Stimulated activated CD4-positive, alpha-beta T cell treated with anti-CD3 and anti-CD28 coated beads, Interleukin-15, amount 100 ng/mL, for 1 hour (primary cell): ENCODE results near the gene ANKRD11.
"Not testable (repeated sequence)": the region's sequence is repeated elsewhere in the genome, so short reads cannot be mapped to it uniquely, and the experiment has no call there.

Experiments
- DNase-seq, 2 donors: peaks; one replicate each; pipeline ENCODE4 v3.0.0-alpha.2; 2020; ENCODE audit warnings: low read depth in 1 of 2, low spot score in 1 of 2

The ANKRD11 gene

DNA sequence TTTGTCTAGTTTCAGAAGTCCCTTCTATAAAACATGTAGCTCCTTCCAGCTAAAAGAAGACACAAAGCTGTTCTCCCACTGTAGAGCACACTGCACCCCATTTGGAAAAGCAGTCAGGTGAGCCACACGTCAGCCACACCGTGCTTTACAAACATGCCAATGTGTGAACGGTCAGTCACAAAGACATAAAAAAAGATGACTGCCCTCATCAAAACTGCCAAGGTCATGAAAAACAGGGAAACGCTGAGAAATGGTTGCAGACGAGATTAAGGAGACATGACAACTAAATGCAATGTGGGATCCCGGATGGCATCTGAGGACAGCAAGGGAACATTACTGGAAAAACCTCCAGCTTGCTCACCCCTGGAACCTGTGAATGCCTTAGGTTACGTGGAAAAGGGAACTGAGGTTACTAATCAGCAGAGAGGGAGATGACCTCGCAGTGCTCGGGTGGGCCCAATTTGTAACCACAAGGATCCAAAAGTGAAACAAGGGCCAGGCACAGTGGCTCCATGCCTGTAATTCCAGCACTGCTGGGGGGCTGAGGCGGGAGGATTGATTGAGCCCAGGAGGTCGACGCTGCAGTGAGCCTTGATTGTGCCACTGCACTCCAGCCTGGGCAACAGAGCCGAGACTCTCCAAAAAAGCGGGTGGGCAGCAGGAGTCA, 8.1 kb downstream of the ANKRD11 start:
- DNase-seq, result no peak

DNA sequence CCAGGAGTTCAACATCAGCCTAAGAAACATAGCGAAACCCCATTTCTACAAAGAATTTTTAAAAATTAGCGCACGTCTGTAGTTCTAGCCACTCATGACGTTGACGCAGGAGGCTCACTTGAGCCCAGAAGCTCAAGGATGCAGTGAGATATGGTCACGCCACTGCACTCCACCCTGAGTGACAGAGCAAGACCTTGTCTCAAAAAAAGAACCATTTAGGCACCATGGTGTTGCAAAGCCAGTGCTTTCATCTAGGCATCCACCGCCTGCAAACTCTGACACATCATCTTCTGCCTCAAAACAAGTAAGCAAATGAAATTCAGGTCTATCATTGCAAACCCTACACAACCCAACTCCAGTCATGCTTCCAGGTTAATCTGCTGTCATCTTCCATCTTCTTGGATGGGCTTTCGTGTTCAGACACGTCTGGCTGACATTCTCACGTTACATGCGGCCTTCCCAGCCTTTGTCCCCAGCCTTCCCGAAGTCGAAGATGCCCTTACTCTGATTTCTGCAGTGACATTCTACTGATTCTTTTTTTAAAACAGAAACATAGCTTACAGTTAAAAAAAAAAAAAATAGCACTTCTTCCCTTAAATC, 8.9 kb downstream of the ANKRD11 start:
- DNase-seq, result no peak

DNA sequence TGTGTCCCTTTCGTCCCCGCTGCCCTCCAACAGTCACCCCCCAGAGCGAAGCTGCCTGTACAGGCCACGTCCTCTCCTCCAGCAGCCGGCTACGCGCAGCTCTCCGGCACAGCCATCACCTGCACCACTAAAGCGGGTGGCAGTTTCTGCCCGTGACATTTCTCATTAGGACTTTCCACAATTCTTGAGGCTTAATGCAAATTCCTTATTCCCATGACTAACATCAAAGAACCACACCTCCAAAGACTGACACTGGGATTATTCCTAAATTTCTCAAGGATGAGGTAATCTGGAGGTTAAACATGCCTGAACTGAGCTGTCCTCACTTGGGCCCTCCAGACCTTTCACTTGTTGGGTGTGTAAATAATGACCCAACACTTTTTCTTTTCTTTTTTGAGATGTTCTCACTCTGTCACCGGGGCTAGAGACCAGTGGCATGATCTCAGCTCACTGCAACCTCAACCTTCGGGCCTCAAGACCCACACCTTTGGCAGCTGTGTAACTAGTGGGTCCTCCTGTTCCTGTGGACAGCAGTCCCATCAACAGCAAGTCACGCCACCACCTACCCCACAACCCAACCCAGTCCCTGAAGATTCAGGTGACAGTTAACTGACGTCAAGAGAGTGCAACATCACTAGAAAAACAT, 11.7 kb downstream of the ANKRD11 start:
- DNase-seq, result no peak

- DNase-seq, result no peak
Measured at GRCh38 chr16:89476811-89477261, 13.5 kb downstream of the ANKRD11 start.

DNA sequence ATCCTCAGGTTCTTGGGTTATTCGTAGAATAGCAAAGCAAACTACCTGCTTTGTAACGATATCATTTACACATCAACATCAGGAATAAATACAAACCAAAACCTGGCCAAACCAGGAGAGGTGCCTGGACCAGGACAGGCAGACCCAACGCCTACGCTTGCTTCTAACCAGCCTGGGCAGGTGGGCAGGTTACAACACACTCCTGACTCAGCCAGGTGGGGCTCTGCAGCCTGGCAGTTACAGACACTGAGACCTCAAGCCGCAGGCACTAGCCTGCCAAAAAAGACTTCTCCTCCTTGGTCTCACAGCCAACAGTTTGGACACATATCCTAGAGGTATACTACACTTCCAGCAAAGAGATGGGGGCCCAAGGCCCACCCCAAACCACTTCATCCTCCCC, 14.0 kb downstream of the ANKRD11 start:
- DNase-seq, result no peak

DNA sequence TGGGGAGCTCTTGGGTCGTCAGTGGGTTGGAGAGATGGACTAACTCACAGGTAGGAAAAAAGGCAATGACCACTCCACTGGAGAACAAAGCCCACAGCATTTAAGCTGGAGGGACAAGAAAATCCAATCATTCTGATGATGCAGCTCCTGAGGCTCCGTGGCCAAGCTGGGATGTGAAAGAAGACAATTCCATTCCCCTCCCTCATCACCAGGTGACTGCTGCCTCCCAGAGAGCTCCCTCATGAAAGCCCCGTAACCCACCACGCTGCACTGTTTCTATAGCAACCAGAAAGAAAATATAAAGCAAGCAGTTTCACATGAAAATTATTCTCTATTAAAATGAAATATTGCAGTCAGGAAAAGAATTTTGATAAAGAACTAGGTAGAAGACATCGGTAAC, 15.2 kb downstream of the ANKRD11 start:
- no peak for DNase-seq

DNA sequence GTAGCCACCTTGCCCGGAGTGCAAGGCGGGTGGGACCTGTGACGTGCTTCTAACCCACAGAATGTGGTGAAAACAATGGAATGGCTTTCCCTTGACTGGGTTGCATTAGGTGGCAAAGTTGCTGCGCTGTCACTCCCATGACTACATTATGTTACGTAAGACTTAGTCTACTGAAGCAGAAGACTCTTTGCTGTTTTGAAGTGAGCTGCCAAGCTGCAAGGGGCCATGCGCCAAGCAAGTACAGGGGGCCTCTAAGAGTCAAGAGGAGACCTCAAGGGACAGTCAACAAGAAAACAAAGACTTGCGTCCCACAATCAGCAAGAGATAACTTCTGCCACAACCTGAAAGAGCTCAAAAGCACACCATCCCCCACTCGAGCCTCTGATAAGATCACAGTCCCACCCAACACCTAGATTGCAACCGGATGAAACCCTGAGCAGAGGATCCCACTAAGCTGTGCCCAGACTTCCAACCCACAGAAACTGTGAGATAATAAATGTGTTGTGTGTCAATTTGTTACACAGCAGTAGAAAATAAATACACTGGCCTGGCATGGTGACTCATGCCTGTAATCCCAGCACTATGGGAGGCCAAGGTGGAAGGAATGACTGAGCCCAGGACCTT, 16.5 kb downstream of the ANKRD11 start:
- DNase-seq, result no peak

GRCh38 chr16:89473136-89473712, 17.1 kb downstream of the ANKRD11 start:
- DNase-seq, result no peak

DNA sequence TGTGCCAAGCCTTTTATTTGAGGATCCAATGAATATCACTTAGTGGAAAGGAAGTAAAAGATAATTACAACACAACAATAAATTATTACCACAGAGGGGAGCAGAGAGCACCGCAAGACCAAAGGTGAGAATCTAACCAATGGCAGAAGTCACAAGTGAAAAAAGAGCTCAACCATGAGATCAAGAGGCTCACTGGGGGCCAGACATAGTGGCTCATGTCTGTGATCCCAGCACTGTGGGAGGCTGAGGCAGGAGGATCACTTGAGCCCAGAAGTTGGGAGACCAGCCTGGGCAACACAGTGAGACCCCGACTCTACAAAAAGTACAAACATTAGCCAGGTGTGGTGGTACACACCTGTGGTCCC, 17.7 kb downstream of the ANKRD11 start:
- no peak for DNase-seq

DNA sequence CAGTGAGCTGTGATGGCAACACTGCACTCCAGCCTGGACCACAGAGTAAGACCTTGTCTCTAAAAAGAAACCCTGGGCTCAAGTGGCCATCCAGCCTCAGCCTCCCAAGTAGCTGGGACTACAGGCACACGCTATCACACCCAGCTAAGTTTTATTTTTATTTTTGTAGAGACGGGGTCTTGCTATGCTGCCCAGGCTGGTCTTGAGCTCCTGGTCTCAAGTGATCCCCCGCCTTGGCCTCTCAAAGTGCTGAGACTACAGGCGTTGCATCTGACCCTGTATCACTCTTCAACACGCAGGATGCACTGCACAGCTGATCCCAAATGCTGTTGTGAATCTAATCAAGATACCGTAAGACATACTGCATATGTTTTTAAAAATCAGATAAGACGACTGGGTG, 23.0 kb downstream of the ANKRD11 start:
- DNase-seq, result no peak

- no peak for DNase-seq
Measured at GRCh38 chr16:89466920-89467319, 23.4 kb downstream of the ANKRD11 start.

GRCh38 chr16:89463312-89463711, 27.0 kb downstream of the ANKRD11 start:
- not testable (repeated sequence) for DNase-seq

DNA sequence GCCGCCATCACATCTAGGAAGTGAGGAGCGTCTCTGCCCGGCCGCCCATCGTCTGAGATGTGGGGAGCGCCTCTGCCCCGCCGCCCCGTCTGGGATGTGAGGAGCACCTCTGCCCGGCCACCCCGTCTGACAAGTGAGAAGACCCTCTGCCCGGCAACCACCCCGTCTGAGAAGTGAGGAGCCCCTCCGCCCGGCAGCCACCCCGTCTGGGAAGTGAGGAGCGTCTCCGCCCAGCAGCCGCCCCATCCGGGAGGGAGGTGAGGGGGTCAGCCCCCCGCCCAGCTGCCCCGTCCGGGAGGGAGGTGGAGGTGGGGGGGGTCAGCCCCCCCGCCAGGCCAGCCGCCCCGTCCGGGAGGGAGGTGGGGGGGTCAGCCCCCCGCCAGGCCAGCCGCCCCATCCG, 27.7 kb downstream of the ANKRD11 start:
- not testable (repeated sequence) for DNase-seq

DNA sequence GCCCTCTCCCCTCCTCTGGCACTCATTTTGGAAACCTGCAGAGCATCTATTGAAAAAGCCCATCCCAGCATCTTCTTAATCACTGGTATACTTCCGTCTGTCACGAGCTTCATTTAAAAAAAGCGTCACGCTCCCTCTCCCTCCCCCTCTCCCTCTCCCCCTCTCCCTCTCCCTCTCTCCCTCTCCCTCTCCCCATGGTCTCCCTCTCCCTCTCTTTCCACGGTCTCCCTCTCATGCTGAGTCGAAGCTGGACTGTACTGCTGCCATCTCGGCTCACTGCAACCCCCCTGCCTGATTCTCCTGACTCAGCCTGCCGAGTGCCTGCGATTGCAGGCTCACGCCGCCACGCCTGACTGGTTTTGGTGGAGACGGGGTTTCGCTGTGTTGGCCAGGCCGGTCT, 28.5 kb downstream of the ANKRD11 start:
- not testable (repeated sequence) for DNase-seq

DNA sequence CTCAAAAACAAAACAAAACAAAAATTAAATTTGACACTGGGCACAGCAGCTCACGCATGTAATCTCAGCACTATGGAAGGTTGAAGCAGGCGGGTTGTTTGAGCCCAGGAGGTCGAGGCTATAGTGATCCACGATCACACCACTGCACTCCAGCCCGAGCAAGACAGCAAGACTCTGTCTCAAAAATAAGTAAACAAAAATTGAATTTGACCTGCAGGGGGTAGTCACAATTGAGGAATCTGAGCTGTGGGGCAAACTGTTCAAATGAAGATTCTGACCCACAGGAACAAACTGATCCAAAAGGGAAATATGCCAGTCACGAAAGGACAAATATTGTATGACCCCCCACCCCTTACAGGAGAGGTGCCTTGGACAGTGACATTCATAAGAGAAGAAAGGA, 29.8 kb downstream of the ANKRD11 start:
- no peak for DNase-seq

GRCh38 chr16:89458967-89459366, 31.4 kb downstream of the ANKRD11 start:
- no peak for DNase-seq

GRCh38 chr16:89458551-89458950, 31.8 kb downstream of the ANKRD11 start:
- DNase-seq, result no peak

GRCh38 chr16:89456419-89456959, 33.9 kb downstream of the ANKRD11 start:
- DNase-seq, result no peak

GRCh38 chr16:89455692-89456091, 34.7 kb downstream of the ANKRD11 start:
- no peak for DNase-seq

DNA sequence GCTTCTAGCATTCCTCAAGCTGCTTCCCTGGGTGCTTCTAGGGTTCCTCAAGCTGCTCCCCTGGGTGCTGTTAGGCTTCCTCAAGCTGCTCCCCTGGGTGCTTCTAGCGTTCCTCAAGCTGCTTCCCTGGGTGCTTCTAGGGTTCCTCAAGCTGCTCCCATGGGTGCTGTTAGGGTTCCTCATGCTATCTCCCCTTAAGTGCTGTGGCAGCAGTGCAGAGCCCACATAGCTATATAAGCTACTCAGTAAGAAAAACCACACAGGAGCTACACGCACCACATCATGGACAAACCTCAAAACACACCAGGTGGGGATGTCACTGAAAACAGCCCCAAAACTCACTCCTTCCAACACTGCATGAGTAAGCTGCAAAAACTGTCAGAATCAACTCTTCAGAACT, 35.2 kb downstream of the ANKRD11 start:
- DNase-seq, result no peak

- DNase-seq, result not testable (repeated sequence)
Measured at GRCh38 chr16:89454378-89455125, 35.8 kb downstream of the ANKRD11 start.
